HAP-1 (cell line): ENCODE data around the gene MAN1A1.
"Not testable (repeated sequence)": the region's sequence is repeated elsewhere in the genome, so short reads cannot be mapped to it uniquely, and the experiment has no call there.

Experiments used
- DNase-seq, 2 experiments: peaks; one replicate each; pipeline ENCODE4 v3.0.0-alpha.2; 2016 to 2020; ENCODE audit warnings: low spot score in 2 of 2
- H3K27me3 ChIP-seq: fragments of 250-450 bp; sonication (Bioruptor Pico); 2 replicates; pipeline ENCODE4 v1.5.1; 2020; ENCODE audit warnings: low read depth, mild to moderate bottlenecking, moderate library complexity
- H3K36me3 ChIP-seq: fragments of 250-450 bp; sonication (Bioruptor Pico); replicated peaks from 2 replicates; pipeline ENCODE4 v1.5.1; 2020; ENCODE audit warnings: mild to moderate bottlenecking
- H3K4me1 ChIP-seq: fragments of 250-450 bp; sonication (Bioruptor Pico); 2 replicates; pipeline ENCODE4 v1.5.1; 2020; ENCODE audit warnings: mild to moderate bottlenecking
- H3K4me3 ChIP-seq: fragments of 250-450 bp; sonication (Bioruptor Pico); 2 replicates; pipeline ENCODE4 v1.5.1; 2020; ENCODE audit warnings: mild to moderate bottlenecking, moderate library complexity
- H3K9me3 ChIP-seq: fragments of 250-450 bp; sonication (Bioruptor Pico); 2 replicates; pipeline ENCODE4 v1.5.1; 2020; ENCODE audit warnings: mild to moderate bottlenecking, moderate library complexity
- in situ Hi-C: fragments of 300-500 bp; cut with MboI; formaldehyde crosslinking; loops from 3 replicates; pipeline ENCODE4 v1.14.3; 2020; ENCODE audit warnings: low sequenced_read_pairs, inconsistent platforms, mixed read lengths

The MAN1A1 gene

DNA sequence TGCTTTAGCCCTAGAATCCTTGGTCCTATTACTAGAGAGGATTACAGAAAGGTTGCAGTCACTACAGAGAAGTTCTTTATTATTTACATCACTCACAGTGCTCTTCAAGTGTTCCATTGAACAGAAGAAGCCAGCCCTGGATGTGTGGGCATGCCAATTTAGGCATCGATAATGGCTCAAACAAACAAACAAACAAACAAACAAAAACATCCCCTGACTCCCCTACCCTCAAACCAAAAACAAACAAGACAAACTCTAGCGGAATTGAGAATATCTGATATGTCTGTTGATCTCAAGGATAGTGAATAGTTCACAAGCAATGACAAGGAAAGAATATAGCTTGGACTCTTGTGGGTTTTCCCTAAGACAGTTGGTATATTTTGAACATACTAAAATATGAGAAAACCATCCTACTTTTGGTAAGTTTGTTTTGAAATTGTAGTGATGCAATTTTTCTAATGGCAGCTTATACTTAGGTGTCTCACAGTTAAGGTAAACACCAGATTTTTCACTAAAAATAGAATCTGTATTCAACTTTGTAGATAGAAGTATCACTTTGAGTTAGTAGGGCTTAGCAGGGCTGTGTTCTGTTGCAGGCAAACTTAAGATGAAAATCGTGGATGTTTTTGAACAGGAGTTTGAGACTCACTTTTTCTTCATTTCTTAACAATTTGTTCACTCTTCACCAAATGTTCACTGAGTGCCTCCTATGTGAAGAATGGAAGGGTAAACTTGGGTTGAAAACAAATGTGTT lies 178.3 kb downstream of the MAN1A1 start:
- H3K27me3 ChIP-seq, result no peaks in the 10 kb centered on the region
- no peaks in the 10 kb centered on the region for H3K9me3 ChIP-seq
- DNase-seq, result no peak
- in situ Hi-C loops, result no loop called here
- H3K4me3 ChIP-seq, result no peak overlapping the region
- no peaks in the 10 kb centered on the region for H3K36me3 ChIP-seq
- H3K4me1 ChIP-seq, result peaks cover 11% of the 10 kb centered on the region

DNA sequence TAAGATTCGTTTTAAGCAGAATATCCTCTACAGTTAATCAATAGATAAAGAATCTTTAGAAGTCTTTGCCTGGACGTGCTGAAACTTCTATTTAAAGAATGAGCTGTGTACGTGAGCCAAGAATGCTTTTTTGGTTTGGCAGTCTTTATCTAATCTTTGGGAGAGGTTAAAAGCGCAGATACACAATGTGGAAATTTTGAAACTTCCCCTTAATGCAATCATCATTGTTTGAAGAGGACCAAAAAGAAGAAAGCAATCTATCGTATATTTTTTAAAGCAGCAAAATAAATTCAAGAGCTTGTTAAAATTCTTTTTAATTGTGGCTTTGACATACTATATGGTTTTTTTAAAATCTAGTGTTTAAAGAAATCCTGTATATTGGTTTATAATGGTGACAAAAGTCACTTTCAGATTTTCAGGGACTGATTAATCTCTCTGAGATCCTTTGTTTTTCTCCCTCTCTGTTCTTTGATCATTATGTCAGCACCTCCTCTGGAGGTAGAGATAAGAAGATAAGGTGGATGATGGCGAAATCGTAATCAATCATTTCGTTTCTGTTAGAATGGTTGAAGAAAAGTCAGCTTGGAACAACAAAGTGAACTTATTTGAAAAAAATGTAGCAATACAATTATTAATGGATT lies 179.0 kb downstream of the MAN1A1 start:
- in situ Hi-C loops, result no loop called here
- Histone ChIP-seq H3K36me3 (no peaks in the 10 kb centered on the region), H3K27me3 (no peaks in the 10 kb centered on the region), H3K9me3 (no peaks in the 10 kb centered on the region), H3K4me1 (peaks cover 11% of the 10 kb centered on the region), H3K4me3 (no peak overlapping the region)
- DNase-seq, result no peak

- peaks cover under 1% of the 10 kb centered on the region; the same call in 1 of the 2 replicates for H3K27me3 ChIP-seq
- in situ Hi-C loops, result no loop called here
- H3K4me1 ChIP-seq, result peaks cover 11% of the 10 kb centered on the region
- H3K36me3 ChIP-seq, result no peaks in the 10 kb centered on the region
- DNase-seq, result no peak
- H3K4me3 ChIP-seq, result no peak overlapping the region
- no peaks in the 10 kb centered on the region for H3K9me3 ChIP-seq
Observed at GRCh38 chr6:119170103-119170446, 179.5 kb downstream of the MAN1A1 start.

DNA sequence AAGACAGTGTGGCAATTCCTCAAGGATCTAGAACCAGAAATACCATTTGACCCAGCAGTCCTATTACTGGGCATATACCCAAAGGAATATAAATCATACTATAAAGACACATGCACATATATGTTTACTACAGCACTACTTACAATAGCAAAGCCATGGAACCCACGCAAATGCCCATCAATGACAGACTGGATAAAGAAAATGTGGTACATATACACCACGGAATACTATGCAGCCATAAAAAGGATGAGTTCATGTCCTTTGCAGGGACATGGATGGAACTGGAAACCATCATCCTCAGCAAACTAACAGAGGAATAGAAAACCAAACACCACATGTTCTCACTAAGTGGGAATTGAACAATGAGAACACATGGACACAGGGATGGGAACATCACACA lies 180.2 kb downstream of the MAN1A1 start:
- DNase-seq, in situ Hi-C loops: not testable (repeated sequence)

GRCh38 chr6:119166024-119166784 lies 183.4 kb downstream of the MAN1A1 start:
- Histone ChIP-seq H3K9me3 (no peaks in the 10 kb centered on the region), H3K27me3 (peaks cover 8% of the 10 kb centered on the region), H3K36me3 (no peaks in the 10 kb centered on the region), H3K4me3 (no peak overlapping the region), H3K4me1 (no peaks in the 10 kb centered on the region)
- in situ Hi-C loops, result no loop called here
- no peak for DNase-seq

More for the DNA sequence above, 180.2 kb downstream of the MAN1A1 start:
- H3K4me3 ChIP-seq, H3K9me3 ChIP-seq, H3K4me1 ChIP-seq, H3K27me3 ChIP-seq, H3K36me3 ChIP-seq: not testable (repeated sequence)

GRCh38 chr6:119163006-119163405 lies 186.6 kb downstream of the MAN1A1 start:
- Histone ChIP-seq H3K9me3 (no peaks in the 10 kb centered on the region), H3K36me3 (no peaks in the 10 kb centered on the region), H3K4me3 (no peak overlapping the region), H3K4me1 (no peaks in the 10 kb centered on the region), H3K27me3 (peaks cover 8% of the 10 kb centered on the region)
- in situ Hi-C loops, result no loop called here
- no peak for DNase-seq

DNA sequence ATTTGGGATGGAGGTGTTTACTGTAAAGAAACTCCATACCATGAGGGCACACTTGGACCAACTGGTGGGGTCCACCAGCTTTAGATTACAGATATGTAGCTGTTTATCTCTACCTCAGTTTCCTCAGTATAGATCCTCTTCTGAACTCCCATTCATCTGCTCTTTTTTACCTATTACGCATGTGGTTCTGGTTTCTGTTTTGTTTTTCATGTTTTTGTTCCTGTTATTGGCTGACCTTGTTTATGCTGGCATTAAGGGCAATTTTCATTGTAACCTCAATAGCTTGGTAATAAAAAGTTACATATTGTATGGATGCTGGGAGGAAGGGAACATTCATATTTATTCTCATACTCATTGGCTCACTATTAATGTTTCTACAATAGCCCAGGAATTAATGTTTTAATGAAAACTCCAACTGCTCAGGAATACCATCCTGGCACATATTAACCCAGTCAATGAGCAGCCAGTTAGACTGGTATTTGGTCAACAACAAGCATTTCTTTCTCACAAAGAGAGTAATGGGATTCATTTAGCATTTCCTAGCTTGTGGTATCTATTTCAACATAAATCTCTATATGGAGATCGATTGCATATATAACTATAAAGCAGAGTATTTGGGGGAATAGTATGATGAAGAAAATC lies 187.3 kb downstream of the MAN1A1 start:
- no peaks in the 10 kb centered on the region for H3K4me1 ChIP-seq
- in situ Hi-C loops, result no loop called here
- DNase-seq, result no peak
- peaks cover 8% of the 10 kb centered on the region for H3K27me3 ChIP-seq
- no peaks in the 10 kb centered on the region for H3K9me3 ChIP-seq
- H3K4me3 ChIP-seq, result no peak overlapping the region
- H3K36me3 ChIP-seq, result no peaks in the 10 kb centered on the region

- Histone ChIP-seq H3K4me1 (no peaks in the 10 kb centered on the region), H3K27me3 (peaks cover 8% of the 10 kb centered on the region), H3K4me3 (no peak overlapping the region), H3K9me3 (no peaks in the 10 kb centered on the region), H3K36me3 (no peaks in the 10 kb centered on the region)
- no peak for DNase-seq
- in situ Hi-C loops, result no loop called here
Observed at GRCh38 chr6:119161438-119161837, 188.1 kb downstream of the MAN1A1 start.

GRCh38 chr6:119160911-119161310 lies 188.7 kb downstream of the MAN1A1 start:
- no peak overlapping the region for H3K4me3 ChIP-seq
- H3K27me3 ChIP-seq, result peaks cover 8% of the 10 kb centered on the region
- no peaks in the 10 kb centered on the region for H3K9me3 ChIP-seq
- H3K4me1 ChIP-seq, result no peaks in the 10 kb centered on the region
- no peak for DNase-seq
- in situ Hi-C loops, result no loop called here
- H3K36me3 ChIP-seq, result no peaks in the 10 kb centered on the region

DNA sequence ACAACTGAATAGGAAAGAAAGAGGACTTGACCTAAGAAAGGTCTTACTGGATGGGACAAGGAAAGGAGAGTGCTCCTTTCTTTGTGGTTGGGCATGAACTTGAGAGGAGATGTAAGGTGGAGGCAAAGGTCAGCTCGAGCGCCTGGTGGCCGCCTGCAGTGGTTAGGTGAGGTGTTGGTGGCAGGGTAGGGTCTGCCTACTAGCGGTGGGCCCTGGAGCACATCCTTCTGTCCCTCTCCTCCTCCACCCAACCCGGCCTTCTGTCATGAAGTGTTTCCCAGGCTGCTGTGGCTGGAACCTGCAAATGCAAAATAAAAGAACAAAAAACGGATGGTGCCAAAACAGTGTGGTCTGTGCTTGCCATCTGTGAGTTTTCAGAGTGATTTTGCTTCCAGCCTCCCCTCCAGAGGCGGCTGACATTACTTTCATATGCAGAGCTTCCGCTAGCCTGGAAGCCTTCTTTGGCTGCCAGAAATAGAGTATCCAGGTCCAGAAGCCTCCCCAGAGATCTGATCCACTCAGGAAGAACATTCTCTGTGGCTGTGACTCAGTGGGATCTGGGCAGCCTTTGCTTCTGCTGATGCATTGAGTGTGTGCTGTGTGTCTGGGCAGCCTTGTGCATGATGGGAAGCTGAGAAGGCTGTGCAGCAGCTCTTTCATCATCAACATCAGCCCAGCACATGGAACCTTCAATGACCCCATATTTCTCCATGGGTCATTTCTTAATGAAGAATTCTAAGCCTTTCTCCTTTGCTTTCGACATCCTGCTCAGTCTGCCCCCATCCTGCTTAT lies 191.3 kb downstream of the MAN1A1 start:
- no peaks in the 10 kb centered on the region for H3K4me1 ChIP-seq
- in situ Hi-C loops, result no loop called here
- no peak for DNase-seq

DNA sequence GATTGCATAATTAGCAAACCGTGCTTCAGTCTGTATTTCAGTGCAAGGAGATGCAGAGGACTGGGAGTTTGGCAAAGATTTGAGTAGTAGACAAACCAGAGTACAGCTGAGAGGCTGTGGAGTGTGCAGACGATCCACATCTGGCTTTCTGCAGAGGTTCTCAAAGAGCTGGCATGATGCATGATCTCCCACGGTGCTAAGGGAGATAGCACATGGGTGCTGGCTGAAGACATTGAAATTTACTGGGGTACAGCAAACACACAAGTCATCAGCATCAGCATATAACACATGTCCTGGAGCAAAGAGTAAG lies 192.1 kb downstream of the MAN1A1 start:
- in situ Hi-C loops, result no loop called here
- Histone ChIP-seq H3K27me3 (no peaks in the 10 kb centered on the region), H3K4me1 (no peaks in the 10 kb centered on the region), H3K4me3 (no peak overlapping the region), H3K36me3 (no peaks in the 10 kb centered on the region), H3K9me3 (no peaks in the 10 kb centered on the region)
- DNase-seq, result no peak

More for the DNA sequence above, 191.3 kb downstream of the MAN1A1 start:
- Histone ChIP-seq H3K9me3 (no peaks in the 10 kb centered on the region), H3K36me3 (no peaks in the 10 kb centered on the region), H3K27me3 (no peaks in the 10 kb centered on the region), H3K4me3 (no peak overlapping the region)

DNA sequence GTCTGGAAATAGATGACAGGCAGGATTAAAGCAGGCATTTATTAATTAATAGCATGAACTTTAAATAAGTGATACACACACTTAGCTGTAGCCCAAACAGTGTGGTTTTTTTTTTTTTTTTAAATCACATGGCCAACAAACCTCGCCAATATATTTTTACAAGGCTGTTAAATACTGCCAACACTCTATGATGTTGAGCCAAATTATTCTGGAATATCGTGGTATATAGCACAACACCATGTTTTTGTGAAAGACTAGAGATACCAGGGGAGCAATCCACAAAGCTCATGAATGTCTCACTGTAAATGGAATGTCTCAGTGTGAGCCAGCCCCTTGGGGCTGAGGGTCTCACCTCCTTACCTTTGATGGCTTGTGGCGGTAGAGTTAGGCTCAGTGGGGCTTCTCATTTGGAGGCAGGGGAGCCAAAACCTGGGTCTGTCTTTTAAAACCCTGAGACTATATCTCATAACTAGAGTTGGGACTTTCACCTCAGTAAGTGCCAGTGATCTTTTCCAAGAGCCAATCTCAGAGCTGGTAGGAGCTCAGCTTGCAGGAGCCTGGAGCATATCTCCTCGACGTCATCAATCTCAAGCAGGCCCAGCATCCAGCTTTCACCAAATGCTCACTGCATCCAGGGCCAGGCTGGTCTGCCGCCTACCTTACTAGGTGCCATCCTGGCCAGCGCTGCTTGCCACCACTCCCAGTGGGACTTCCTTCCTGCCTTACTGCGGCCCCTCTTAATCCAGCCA lies 192.6 kb downstream of the MAN1A1 start:
- in situ Hi-C loops, result no loop called here
- Histone ChIP-seq H3K4me3 (no peak overlapping the region), H3K27me3 (0 out of 2 replicates have a peak, but pooled peaks cover 2% of the 10 kb centered on the region), H3K9me3 (no peaks in the 10 kb centered on the region), H3K36me3 (no peaks in the 10 kb centered on the region), H3K4me1 (no peaks in the 10 kb centered on the region)
- no peak for DNase-seq

DNA sequence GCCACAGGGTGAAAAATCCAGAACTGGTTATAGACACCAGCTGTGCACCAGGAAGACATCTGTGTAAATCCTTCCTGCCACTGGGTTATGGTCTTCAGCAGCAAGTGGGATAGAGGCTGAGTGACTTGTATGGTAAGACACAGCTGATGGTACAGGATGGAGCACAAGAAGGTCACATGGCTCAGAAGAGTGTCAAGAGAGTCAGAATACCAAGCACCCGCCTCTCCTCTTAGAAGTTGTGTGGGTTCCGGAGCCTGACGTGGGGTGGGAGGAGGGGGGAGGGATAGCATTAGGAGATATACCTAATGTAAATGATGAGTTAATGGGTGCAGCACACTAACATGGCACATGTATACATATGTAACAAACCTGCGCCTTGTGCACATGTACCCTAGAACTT lies 193.5 kb downstream of the MAN1A1 start:
- in situ Hi-C loops, H3K36me3 ChIP-seq, H3K27me3 ChIP-seq, H3K4me3 ChIP-seq, DNase-seq, H3K9me3 ChIP-seq, H3K4me1 ChIP-seq: not testable (repeated sequence)
